Putamen (tissue), 1 donor: ENCODE data around the gene ASS1.

ENCODE experiments used
- DNase-seq: peaks from one replicate; pipeline ENCODE4 v3.0.0-alpha.2; 2016; ENCODE audit warnings: low spot score

Gene ASS1

DNA sequence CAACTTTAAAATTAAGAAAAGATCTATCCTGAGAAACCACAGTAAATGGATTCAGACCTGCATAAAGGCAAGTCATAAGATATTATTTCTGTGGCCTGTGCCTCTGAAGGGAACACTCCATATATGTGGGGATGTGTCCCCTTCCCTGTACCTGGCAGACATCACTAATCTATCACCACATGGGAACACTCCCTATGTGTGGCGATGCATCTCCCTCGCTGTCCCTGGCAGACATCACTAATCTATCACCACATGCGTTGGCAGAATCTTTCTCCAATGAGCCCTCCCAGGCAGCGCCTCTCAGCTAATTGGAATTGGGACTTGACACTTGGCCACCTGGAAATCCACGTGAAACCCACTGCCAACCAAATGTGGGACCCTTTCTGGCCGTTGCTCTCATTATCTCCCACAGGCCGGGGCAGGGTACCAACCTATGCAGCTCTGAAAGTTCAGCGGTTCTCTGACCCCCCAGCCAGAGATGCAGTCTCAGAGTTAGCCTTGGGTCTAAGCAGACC is 25.2 kb upstream of the ASS1 start:
- no peak for DNase-seq

DNA sequence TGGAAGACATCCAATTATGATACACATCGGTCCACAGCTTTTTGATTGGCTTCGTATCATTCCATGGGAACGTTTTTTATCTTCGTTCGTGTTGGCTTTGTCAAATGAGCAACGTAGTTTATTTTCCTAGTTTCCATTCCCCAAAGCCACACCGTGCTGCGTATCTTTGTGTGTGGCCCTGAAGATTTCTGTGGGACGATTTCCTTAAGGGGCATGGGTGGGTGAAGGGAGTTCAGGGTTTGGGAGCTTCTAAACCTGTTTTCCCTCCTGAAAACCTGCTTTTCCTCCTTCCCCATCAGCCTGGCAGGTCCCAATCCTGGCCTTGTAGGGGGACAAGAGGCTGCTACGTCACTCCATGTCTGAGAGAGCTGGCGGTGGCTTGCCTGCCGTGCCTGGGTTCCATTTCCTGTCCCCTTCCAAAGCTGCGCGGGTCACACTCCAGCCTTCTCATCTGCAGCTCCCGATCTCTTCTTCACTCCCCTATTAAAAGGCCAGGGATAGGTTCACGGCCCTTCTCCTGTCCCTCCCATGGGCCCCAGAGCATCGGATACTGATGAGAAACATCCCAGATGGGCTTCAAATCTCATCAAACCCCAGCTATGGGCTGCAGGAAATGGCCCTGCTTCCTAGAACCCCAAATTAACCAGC is 23.5 kb upstream of the ASS1 start:
- no peak for DNase-seq

DNA sequence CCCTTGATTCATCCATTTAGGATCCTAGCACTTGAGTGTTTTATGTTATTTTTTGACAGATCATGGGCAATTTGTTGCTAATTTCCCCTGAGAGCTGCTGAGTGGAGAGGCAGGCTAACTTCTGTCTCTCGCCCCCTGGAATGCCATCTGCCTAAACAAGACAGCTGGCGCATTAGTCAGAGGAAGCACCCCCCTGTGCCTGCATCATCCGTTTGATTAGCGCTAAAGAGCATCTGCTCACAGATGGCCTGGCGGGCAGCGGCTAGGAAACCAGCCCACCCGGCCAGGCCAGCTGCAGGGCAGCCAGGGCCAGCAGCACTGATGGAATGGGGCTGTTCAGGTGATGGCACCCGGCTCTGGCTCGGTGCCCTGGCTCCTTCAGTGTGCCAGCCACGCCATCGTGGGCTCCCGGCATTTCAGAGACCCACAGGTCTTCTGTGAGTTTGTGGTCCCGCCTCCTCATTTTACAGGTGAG is 22.9 kb upstream of the ASS1 start:
- DNase-seq: no peak

DNA sequence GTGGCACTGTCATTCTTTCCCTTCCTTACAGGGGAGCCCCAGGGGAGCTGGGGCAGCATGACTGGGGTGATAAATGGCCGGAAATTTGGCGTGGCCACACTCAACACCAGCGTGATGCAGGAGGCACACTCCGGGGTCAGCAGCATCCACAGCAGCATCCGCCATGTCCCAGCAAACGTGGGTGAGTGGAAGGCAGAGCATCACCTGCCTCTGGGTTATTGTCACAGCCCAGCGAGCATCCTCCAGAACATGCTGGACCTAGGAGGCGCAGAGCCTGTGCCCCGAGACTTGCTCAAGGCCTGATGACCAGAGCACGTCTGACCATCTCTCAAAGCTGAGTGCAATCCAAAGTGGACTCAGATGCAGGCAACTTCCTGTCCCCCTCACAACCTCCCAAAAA is 22.2 kb upstream of the ASS1 start:
- DNase-seq: no peak

DNA sequence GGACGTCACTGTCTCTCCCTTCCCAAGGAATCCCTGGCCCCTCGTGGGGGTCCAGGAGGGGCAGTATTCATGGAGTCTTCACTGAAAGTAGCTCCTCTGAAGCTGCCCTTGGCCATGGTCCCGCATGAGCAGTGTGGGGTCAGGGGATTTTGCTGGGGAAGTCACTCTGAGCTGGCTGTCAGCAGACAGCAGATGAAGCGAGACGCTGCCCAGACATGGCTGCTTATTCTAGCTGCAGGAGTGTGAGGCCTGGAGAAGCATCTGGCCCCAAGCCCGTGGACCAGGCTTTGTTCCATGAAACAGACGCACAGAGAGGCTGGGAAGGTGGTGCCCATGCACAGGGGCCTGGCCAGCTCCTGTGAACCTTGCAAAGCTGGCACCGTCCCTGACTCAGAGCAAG is 21.5 kb upstream of the ASS1 start:
- DNase-seq: no peak

DNA sequence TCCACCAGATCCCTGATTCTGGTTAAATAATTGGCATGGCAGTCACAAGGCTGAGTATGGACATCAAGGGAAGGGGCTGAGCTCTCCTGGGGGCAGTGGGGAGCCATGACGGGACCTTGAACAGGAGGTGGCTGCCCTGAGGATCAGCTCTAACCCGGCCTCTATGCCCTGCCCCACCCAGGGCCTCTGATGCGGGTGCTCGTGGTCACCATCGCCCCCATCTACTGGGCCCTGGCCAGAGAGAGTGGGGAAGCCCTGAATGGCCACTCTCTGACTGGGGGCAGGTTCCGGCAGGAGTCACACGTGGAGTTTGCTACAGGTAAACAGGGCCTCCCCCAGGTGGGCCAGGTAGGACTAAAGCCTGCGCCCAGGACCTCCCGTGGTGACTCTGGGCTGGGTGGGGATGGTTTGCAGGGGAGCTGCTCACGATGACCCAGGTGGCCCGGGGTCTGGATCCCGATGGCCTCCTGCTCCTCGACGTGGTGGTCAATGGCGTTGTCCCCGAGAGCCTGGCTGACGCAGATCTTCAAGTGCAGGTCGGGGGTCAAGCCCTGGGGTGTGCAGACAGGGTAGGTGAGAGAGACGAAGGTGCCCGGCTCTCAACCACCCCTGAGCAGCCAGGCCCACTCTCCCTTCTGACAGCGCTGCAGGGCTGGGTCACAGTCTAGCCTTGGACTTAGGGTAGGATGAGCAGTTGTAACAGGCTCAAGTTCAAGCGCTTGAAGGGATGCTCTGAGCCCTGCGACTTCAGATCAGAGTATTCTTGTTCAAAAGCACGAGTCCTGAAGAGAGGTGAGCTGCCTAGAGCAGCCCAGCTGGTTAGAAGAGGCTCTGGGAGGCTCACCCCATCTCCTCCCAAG is 19.9 kb upstream of the ASS1 start:
- no peak for DNase-seq

DNA sequence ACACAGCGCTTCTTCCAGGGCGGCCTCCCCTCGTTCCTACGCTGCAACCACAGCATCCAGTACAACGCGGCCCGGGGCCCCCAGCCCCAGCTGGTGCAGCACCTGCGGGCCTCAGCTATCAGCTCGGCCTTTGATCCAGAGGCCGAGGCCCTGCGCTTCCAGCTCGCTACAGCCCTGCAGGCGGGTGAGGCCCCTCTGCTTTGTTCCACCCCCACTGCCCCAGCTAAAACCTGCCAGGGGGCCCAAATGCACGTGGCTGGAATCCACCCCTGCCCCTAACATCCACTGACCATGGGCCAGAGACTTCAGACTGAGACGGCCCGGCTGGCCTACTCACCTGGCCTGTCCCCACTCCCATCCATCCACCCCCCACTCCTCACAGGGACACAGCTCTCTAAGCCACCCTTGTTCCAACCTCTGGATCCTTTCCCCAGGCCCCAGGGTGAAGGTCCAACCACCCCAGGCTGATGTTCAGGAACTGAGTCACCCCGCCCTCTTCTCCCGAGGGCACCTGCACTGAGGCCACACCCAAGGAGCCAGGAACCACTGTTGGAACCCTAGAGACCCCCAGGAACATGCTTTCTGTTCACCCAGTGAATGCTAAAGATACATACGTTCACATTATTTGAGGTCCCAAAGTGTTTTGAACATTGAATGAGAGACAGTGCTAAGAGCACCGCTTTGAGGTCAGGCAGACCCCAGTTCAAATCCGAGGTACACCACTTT is 18.9 kb upstream of the ASS1 start:
- DNase-seq: no peak

DNA sequence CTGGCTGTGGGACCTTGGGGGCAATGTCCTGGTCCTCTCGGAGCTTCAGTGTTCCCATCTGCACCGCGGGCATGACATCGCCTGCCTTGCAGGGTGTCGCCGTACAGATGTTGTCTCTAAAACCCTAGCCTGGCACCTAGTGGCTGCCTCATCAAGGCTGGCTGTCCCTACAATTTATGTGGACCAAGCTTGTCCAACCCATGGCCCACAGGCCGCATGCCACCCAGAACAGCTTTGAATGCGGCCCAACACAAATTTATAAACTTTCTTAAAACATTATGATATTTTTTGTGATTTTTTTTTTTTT is 18.3 kb upstream of the ASS1 start:
- DNase-seq: no peak

DNA sequence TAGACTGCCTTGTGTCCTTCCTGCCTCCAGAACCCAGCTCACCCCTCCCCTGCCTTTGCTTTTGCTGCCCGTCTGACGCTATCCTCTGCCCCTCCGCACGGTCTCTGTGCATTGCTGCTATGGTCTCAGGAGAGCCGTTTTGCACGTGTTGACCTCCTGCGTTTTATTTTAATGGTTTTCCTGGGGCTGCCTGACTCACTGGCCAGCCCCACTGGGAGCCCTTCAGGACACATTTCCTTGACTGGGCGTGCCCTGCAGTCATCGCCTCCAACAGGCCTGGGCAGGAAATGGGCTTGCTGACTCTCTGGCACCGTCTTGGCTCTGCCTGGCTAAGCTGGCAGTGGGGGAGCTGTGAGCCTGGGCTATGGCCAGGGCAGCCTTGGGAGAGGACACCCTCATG is 17.9 kb upstream of the ASS1 start:
- DNase-seq: no peak

DNA sequence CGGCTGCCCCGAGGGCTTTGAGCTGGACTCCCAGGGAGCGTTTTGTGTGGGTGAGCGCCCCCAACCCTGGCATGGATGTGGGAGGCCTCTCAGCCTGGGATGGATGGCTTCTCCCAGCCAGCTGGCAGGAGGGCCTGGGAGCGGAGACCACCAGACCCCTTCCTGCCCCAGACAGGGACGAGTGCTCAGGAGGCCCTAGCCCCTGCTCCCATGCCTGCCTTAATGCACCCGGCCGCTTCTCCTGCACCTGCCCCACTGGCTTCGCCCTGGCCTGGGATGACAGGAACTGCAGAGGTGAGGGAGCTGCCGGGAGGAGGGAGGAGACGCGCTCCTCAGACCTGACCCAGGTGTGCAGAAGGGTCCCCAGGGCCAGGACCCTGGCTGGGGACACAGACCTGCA is 17.4 kb upstream of the ASS1 start:
- DNase-seq: no peak

DNA sequence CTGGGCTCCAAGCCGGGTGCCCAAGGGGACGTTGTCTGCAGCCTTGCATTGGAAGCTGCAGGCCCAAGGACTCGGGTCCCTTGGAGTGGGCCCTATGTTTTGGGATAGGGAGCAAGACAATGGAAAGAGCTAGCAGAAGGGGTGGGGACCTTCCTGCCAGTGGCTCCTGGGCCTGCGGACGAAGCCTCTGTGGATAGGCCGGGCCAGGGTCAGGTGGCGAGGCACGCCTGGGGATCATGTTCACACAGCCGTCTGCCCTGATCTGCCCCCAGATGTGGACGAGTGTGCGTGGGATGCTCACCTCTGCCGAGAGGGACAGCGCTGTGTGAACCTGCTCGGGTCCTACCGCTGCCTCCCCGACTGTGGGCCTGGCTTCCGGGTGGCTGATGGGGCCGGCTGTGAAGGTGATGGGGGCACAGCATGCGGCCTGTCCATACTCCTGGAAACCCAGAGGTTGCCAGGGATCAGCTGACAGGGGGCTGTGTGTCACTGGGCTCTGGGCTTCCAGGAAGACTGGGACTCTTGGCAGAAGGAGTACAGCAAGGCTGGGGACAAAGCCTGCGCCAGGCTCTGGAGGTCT is 16.6 kb upstream of the ASS1 start:
- no peak for DNase-seq

DNA sequence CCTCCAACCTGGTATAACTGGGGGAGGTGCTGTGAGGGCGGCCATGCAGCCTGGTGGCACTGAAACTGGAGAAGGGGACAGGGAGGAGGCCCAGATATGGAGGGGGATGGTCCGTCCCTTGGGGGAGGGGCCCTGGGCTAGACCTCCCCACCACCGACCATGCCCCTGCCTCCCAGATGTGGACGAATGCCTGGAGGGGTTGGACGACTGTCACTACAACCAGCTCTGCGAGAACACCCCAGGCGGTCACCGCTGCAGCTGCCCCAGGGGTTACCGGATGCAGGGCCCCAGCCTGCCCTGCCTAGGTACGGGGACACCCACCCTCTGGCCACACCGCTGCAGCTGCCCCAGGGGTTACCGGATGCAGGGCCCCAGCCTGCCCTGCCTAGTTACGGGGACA is 15.4 kb upstream of the ASS1 start:
- no peak for DNase-seq

DNA sequence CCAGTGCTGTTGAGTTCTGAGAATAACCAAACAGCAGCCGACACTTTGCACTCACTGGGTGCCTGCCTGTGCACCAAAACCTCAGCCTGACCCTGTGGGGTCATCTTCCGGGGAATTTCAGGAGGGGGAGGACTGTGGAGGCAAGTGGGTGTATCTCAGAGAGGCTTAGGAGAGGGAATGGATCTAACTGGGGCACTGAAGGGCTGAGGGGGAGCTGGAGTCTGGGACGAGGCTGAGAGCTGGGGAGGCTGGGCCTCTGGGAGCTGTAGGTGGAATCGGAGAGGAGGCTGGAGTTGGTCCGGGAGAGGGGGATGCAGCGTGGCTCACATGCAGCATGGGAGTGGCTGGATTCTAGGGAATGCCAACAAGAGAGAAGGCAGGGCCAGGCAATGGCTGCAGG is 14.9 kb upstream of the ASS1 start:
- DNase-seq: no peak

DNA sequence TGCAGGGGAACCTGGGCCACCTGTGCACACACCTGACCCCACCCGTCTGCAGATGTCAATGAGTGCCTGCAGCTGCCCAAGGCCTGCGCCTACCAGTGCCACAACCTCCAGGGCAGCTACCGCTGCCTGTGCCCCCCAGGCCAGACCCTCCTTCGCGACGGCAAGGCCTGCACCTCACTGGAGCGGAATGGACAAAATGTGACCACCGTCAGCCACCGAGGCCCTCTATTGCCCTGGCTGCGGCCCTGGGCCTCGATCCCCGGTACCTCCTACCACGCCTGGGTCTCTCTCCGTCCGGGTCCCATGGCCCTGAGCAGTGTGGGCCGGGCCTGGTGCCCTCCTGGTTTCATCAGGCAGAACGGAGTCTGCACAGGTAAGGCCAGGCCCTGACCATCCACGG is 14.5 kb upstream of the ASS1 start:
- DNase-seq: no peak

DNA sequence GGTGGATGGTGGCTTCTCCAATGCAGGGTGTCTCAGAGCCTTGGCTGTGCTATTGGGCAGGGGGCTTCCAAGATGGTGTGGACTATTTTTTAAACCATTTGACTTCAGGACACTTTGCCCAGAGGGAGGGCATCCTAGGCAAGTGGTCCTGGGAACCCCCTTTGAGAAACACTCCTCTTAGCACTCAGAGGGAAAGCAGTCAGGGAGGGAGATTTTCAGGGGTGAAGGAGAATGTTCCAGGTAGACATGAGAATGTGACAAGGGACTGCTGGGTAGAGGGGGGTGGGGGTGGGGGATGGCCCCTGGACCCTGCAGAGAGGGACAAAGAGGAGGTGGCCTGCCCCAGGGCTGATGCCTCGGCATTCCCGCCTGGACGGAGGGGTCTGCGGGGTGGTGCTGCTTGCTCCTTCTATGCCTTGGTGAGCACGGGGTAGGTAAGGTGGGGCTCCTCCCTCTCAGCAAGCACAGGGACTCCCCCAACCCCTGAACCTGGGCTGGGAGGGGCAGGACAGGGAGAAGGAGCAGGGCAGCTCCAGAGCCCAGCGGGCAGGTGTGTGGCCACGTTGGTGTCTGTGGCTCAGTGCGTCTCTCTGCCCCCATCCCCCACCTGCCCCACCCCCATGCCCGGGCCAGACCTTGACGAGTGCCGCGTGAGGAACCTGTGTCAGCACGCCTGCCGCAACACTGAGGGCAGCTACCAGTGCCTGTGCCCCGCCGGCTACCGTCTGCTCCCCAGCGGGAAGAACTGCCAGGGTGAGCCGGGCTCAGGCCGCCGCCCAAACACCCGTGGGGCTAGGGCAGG is 13.8 kb upstream of the ASS1 start:
- DNase-seq: no peak

DNA sequence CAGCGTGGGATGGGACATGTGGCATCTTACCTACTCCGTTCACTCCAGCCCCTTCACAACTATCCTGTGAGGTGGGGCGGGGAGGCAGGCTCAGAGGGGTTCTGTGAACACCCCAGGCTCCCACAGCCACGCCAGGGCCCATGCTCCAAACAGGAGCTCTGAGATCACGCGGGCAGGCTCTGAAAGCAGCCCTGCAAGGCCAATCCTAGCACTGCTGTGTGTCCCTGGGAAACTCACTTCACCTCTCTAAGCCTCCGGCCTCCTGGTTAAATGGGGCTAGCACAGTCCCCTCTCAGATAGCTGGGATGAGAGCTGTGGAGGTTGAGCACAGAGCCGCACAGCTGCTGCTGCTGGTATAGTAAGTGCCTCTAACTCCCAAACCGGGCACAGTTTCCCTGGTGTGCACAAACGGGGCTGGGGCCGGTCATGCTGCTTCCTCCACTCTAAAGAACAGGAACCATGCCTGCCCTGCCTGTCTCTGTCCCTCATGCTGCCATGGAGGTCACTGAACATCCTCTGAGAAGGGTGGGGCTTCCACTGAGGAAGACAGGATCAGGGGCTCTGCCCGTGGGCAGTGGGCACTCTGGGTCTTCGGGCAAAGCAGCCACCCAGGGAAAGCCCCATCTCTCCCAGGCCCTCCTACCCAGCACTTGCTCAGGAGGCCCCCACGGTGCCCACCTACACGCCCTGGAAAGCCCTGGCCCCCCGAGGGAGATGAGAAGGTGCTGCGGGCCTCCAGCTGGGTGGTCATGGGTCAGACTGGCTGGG is 13.0 kb upstream of the ASS1 start:
- DNase-seq: no peak

DNA sequence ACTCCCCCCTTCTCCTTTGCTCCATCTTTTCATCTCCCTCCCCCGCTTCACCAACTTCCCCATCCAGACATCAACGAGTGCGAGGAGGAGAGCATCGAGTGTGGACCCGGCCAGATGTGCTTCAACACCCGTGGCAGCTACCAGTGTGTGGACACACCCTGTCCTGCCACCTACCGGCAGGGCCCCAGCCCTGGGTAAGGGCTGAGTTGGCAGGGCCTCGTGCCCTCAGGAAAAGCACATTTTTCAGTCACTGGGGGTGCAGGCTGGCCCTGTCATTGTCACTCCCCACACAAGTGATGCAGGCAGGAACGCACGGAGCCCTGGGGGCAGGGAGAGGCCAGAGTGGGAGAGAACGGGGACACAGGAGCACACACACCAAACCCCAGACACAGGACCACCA is 12.4 kb upstream of the ASS1 start:
- DNase-seq: no peak

DNA sequence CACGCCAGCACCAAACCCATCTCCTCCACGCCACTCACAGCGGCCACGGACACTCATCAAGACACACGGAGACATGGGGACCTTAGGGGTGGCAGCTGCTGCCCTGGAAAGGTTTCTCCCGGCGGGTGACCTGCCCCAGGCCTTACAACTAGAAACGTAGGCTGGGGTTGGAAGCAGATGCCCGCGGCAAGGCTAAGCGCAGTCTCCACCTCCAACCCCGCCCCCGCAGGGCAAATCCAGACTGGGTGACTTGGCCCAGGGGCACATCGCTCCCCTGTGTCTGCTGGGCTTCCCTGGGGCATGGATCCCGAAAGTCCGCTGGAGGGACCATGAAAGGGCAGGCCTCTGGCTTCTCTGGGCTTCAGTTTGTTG is 12.0 kb upstream of the ASS1 start:
- DNase-seq: no peak

DNA sequence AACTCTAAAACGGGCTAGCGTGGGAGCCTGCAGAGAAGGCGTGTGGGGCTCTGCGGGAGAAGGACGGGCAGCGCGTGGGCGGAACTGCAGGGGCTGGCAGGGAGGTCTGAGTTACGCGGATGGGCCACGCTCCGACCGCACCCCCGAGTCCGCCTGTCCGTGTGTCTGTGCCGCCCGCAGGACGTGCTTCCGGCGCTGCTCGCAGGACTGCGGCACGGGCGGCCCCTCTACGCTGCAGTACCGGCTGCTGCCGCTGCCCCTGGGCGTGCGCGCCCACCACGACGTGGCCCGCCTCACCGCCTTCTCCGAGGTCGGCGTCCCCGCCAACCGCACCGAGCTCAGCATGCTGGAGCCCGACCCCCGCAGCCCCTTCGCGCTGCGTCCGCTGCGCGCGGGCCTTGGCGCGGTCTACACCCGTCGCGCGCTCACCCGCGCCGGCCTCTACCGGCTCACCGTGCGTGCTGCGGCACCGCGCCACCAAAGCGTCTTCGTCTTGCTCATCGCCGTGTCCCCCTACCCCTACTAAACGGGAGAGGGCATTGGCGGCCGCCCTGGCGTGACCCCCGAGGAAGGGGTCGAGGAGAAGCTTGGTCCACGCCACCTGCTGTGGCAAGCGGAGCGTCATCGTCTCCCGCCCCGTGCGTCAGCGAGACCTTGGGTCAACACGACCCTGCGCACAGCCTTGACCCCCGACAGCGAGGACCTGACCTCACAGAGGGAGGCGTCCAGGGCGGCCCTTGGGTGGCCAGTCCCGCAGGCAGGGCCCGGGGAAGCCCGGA is 11.4 kb upstream of the ASS1 start:
- no peak for DNase-seq

DNA sequence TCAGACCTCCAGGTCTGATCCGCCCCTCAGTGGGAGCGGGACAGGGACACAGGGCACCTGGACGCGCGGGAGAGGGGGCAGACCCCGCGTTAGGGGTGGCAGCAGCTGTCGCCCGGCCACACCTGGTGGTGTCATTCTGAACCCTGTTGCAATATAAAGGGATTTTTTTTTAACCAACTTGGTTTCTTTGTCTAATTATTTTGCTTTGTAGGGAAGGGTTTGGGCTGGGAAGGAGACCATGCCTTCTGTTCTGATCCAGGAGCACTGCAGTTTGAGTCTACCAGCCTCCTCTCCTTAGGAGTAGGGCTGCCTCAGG is 10.9 kb upstream of the ASS1 start:
- no peak for DNase-seq
